ENCODE data around the gene ADAMTS2.
"Not testable (repeated sequence)": the region's sequence is repeated elsewhere in the genome, so short reads cannot be mapped to it uniquely, and the experiment has no call there.

The ADAMTS2 gene

GRCh38 chr5:179289756-179290385, 55.4 kb downstream of the ADAMTS2 start:
- Mint-ChIP-seq H3K4me3 (no peak overlapping the region), H3K27me3 (peaks cover 2% of the 10 kb centered on the region), H3K36me3 (no peaks in the 10 kb centered on the region), H3K27ac (no peak overlapping the region), H3K4me1 (no peaks in the 10 kb centered on the region), H3K9me3 (no peaks in the 10 kb centered on the region)
- ATAC-seq (ENCODE audit: low read depth) (no peak), DNase-seq (ENCODE audit: low spot score in 2 of 2) (no peak)

GRCh38 chr5:179288809-179289185, 56.5 kb downstream of the ADAMTS2 start:
- no peak overlapping the region for H3K4me3 Mint-ChIP-seq

DNA sequence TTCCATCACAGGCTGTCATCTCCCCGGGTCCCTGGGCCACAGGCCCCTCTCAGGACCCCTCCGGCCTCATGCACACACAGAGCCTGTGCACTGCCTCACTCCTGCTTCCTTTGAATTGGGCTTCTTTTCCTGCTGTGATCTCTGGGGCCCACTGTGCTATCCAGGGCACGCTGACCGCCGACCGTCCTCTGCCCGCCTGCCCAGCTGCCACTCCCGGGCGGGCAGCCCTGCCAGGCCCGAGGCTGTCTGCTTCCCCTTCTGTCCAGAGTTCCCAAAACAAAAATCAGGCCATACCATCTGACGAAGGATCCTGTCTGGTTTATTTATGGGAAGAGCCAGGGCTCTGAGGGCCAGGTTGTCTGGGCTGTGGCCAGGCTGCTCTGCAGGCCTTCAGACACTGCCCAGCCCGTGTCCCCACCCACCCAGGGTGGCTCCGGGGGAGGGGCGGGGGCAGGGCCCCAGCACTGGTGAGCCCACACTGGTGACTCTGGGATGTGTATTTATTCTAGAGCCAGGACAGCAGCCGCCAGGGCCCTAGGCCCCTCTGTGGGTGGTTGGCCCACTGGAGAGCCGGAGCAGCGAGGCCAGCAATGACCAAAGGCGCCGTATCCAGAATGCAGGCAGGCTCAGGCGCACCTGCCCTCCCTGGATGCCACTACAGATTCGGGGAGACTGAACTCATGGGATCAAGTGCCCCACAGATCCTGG, 57.0 kb downstream of the ADAMTS2 start:
- Mint-ChIP-seq H3K4me3 (no peak overlapping the region), H3K4me1 (no peaks in the 10 kb centered on the region)

More at GRCh38 chr5:179288809-179289185, 56.5 kb downstream of the ADAMTS2 start:
- Mint-ChIP-seq H3K9me3 (no peaks in the 10 kb centered on the region), H3K27ac (no peak overlapping the region), H3K36me3 (no peaks in the 10 kb centered on the region), H3K27me3 (peaks cover 2% of the 10 kb centered on the region), H3K4me1 (no peaks in the 10 kb centered on the region)
- ATAC-seq (ENCODE audit: low read depth) (no peak), DNase-seq (ENCODE audit: low spot score in 2 of 2) (no peak)

DNA sequence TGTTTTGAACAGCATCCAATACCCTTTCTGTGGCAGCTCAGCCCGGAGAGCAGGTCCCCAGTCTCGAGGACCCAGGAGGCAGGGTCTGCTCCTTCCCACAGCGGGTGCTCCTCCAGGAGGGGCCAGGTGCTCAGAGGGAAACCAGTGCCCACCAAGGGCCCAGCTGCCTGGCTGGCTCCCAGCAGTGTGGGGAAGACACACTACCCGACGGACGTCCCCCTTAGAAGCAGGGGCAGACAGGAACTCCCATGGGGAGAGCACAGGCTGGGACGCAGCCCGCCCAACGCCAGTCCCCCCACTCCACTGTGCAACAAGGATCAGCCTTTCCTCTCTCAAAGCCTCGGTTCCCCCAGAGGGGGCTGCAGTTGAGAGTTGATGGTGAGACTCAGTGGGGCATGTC, 57.6 kb downstream of the ADAMTS2 start:
- ATAC-seq (ENCODE audit: low read depth) (no peak), DNase-seq (ENCODE audit: low spot score in 2 of 2) (no peak)
- H3K9me3 Mint-ChIP-seq = no peaks in the 10 kb centered on the region
- H3K36me3 Mint-ChIP-seq = no peaks in the 10 kb centered on the region
- H3K4me3 Mint-ChIP-seq = no peak overlapping the region
- H3K27me3 Mint-ChIP-seq = peaks cover 2% of the 10 kb centered on the region
- no peak overlapping the region for H3K27ac Mint-ChIP-seq
- H3K4me1 Mint-ChIP-seq = no peaks in the 10 kb centered on the region

More for the DNA sequence above, 57.0 kb downstream of the ADAMTS2 start:
- ATAC-seq (ENCODE audit: low read depth) (no peak), DNase-seq (ENCODE audit: low spot score in 2 of 2) (no peak)
- Mint-ChIP-seq H3K9me3 (no peaks in the 10 kb centered on the region), H3K27me3 (peaks cover 2% of the 10 kb centered on the region), H3K36me3 (no peaks in the 10 kb centered on the region), H3K27ac (no peak overlapping the region)

GRCh38 chr5:179287071-179287470, 58.2 kb downstream of the ADAMTS2 start:
- H3K27ac Mint-ChIP-seq = no peak overlapping the region
- ATAC-seq (ENCODE audit: low read depth) (no peak), DNase-seq (ENCODE audit: low spot score in 2 of 2) (no peak)
- no peak overlapping the region for H3K4me3 Mint-ChIP-seq
- H3K27me3 Mint-ChIP-seq = peaks cover 2% of the 10 kb centered on the region
- H3K36me3 Mint-ChIP-seq = peaks cover 3% of the 10 kb centered on the region
- no peaks in the 10 kb centered on the region for H3K4me1 Mint-ChIP-seq
- H3K9me3 Mint-ChIP-seq = peaks cover 4% of the 10 kb centered on the region

DNA sequence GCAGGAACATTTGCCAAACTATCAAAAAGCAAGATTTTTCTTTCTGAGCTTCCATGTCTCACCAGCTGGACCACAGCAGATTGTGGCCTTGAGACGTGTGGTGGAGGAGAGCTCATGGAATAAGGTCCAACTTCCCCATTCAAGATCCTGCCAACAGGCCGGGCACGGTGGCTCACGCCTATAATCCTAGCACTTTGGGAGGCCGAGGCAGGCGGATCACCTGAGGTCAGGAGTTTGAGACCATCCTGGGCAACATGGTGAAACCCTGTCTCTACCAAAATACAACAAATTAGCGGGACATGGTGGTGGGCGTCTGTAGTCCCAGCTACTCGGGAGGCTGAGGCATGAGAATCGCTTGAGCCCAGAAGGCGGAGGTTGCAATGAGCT, 59.5 kb downstream of the ADAMTS2 start:
- H3K36me3 Mint-ChIP-seq; H3K27me3 Mint-ChIP-seq; H3K27ac Mint-ChIP-seq; H3K4me1 Mint-ChIP-seq; H3K9me3 Mint-ChIP-seq; DNase-seq (ENCODE audit: low spot score in 2 of 2); ATAC-seq (ENCODE audit: low read depth); H3K4me3 Mint-ChIP-seq: not testable (repeated sequence)

- no peak for DNase-seq (ENCODE audit: low spot score in 2 of 2)
- H3K9me3 Mint-ChIP-seq = peaks cover 6% of the 10 kb centered on the region
- no peak overlapping the region for H3K27ac Mint-ChIP-seq
- peaks cover 3% of the 10 kb centered on the region for H3K36me3 Mint-ChIP-seq
- peaks cover 2% of the 10 kb centered on the region for H3K27me3 Mint-ChIP-seq
- no peak for ATAC-seq (ENCODE audit: low read depth)
- no peak overlapping the region for H3K4me3 Mint-ChIP-seq
- H3K4me1 Mint-ChIP-seq = no peaks in the 10 kb centered on the region
Observed at GRCh38 chr5:179284751-179285631, 60.3 kb downstream of the ADAMTS2 start.

GRCh38 chr5:179283908-179284307, 61.4 kb downstream of the ADAMTS2 start:
- not testable (repeated sequence) for H3K9me3 Mint-ChIP-seq; H3K4me3 Mint-ChIP-seq; ATAC-seq (ENCODE audit: low read depth); H3K27ac Mint-ChIP-seq; H3K4me1 Mint-ChIP-seq; H3K36me3 Mint-ChIP-seq; DNase-seq (ENCODE audit: low spot score in 2 of 2); H3K27me3 Mint-ChIP-seq

- DNase-seq (ENCODE audit: low spot score in 2 of 2) (no peak), ATAC-seq (ENCODE audit: low read depth) (no peak)
- H3K4me3 Mint-ChIP-seq = no peak overlapping the region
- H3K9me3 Mint-ChIP-seq = peaks cover 6% of the 10 kb centered on the region
- H3K27me3 Mint-ChIP-seq = peaks cover 2% of the 10 kb centered on the region
- H3K27ac Mint-ChIP-seq = no peak overlapping the region
- peaks cover 3% of the 10 kb centered on the region for H3K36me3 Mint-ChIP-seq
- H3K4me1 Mint-ChIP-seq = no peaks in the 10 kb centered on the region
Observed at GRCh38 chr5:179281694-179282093, 63.6 kb downstream of the ADAMTS2 start.

GRCh38 chr5:179280095-179280490, 65.2 kb downstream of the ADAMTS2 start:
- Mint-ChIP-seq H3K4me3 (no peak overlapping the region), H3K36me3 (peaks cover 3% of the 10 kb centered on the region), H3K27me3 (peaks cover under 1% of the 10 kb centered on the region), H3K9me3 (peaks cover 6% of the 10 kb centered on the region), H3K4me1 (peaks cover under 1% of the 10 kb centered on the region), H3K27ac (no peak overlapping the region)
- no peak for ATAC-seq (ENCODE audit: low read depth)
- no peak for DNase-seq (ENCODE audit: low spot score in 2 of 2)

GRCh38 chr5:179279347-179280094, 65.7 kb downstream of the ADAMTS2 start:
- ATAC-seq (ENCODE audit: low read depth) (no peak), DNase-seq (ENCODE audit: low spot score in 2 of 2) (no peak)
- H3K27me3 Mint-ChIP-seq = peaks cover 4% of the 10 kb centered on the region
- peaks cover 3% of the 10 kb centered on the region for H3K36me3 Mint-ChIP-seq
- no peak overlapping the region for H3K4me3 Mint-ChIP-seq
- peaks cover 4% of the 10 kb centered on the region for H3K4me1 Mint-ChIP-seq
- H3K27ac Mint-ChIP-seq = no peak overlapping the region
- peaks cover 6% of the 10 kb centered on the region for H3K9me3 Mint-ChIP-seq

DNA sequence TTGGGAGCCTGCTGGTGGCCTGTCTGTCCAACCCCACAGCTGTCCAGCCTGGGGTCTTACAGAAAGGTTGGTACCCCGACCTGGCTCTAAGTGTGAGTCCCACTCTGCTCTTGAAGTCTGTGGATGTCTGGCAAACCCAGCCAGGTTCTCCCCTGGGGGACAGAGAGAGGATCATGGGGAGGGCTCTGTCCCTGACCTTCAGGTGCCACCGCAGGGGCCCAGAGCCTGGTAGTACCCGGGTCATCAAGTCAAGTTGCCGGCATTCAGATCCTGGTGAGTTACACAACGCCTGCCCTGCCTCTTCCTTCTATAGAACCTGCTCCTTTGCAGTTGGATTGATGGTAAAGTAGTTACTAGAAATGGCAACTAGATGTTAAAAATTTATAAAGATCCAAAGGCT, 66.7 kb downstream of the ADAMTS2 start:
- Mint-ChIP-seq H3K36me3 (peaks cover 3% of the 10 kb centered on the region), H3K9me3 (peaks cover 6% of the 10 kb centered on the region), H3K4me1 (peaks cover 4% of the 10 kb centered on the region), H3K4me3 (no peak overlapping the region), H3K27me3 (peaks cover 4% of the 10 kb centered on the region), H3K27ac (no peak overlapping the region)
- no peak for ATAC-seq (ENCODE audit: low read depth)
- no peak for DNase-seq (ENCODE audit: low spot score in 2 of 2)

GRCh38 chr5:179278119-179278518, 67.1 kb downstream of the ADAMTS2 start:
- peaks cover 4% of the 10 kb centered on the region for H3K4me1 Mint-ChIP-seq
- peaks cover 4% of the 10 kb centered on the region for H3K27me3 Mint-ChIP-seq
- DNase-seq (ENCODE audit: low spot score in 2 of 2) = no peak
- peaks cover 3% of the 10 kb centered on the region for H3K36me3 Mint-ChIP-seq
- H3K4me3 Mint-ChIP-seq = no peak overlapping the region
- peaks cover 6% of the 10 kb centered on the region for H3K9me3 Mint-ChIP-seq
- no peak overlapping the region for H3K27ac Mint-ChIP-seq
- ATAC-seq (ENCODE audit: low read depth) = no peak
